HepG2 (cell line): Measurements from ENCODE around the gene TLE1. TPM values are rescaled to one million over a fixed set of nuclear protein-coding genes. Genes with fewer than 3 reads are reported as not detected.
A peak's percentile ranks its signal among the peaks of the same experiment; 100 is the strongest.

Source experiments
- MXD4 ChIP-seq: IDR thresholded peaks from 2 replicates; pipeline ENCODE4 v1.6.1; 2016; ENCODE audit warnings: mild to moderate bottlenecking, missing biosample characterization, missing genetic modification reagents
- NCOR1 ChIP-seq: fragments of 200-600 bp; sonication (generic); IDR thresholded peaks from 2 replicates; pipeline ENCODE4 v1.7.0; 2017; ENCODE audit warnings: antibody characterized with exemption, low read length, borderline replicate concordance
- NFATC3 ChIP-seq: sonication (generic); formaldehyde crosslinking; IDR thresholded peaks from 2 replicates; pipeline ENCODE4 v1.5.1; 2020; ENCODE audit warnings: mild to moderate bottlenecking, missing genetic modification reagents
- PLRG1 ChIP-seq: fragments of 450-650 bp; conservative IDR thresholded peaks from 2 replicates; pipeline ENCODE4 v1.6.1; 2016
- PREB ChIP-seq: sonication (generic); formaldehyde crosslinking; IDR thresholded peaks from 2 replicates; pipeline ENCODE4 v1.4.0; 2020; ENCODE audit warnings: missing genetic modification reagents
- RBAK ChIP-seq: sonication (generic); formaldehyde crosslinking; IDR thresholded peaks from 2 replicates; pipeline ENCODE4 v1.5.1; 2020; ENCODE audit warnings: mild to moderate bottlenecking, missing genetic modification reagents
- SMAD9 ChIP-seq: sonication (generic); formaldehyde crosslinking; IDR thresholded peaks from 2 replicates; pipeline ENCODE4 v1.5.1; 2020; ENCODE audit warnings: mild to moderate bottlenecking, missing genetic modification reagents
- SNAI1 ChIP-seq: sonication (generic); formaldehyde crosslinking; IDR thresholded peaks from 2 replicates; pipeline ENCODE4 v1.5.0; 2020; ENCODE audit warnings: mild to moderate bottlenecking, missing genetic modification reagents, borderline replicate concordance
- TFDP1 ChIP-seq: IDR thresholded peaks from 2 replicates; pipeline ENCODE4 v1.6.1; 2016; ENCODE audit warnings: missing compliant biosample characterization, missing genetic modification reagents, borderline replicate concordance
- ZBTB20 ChIP-seq: sonication (generic); formaldehyde crosslinking; IDR thresholded peaks from 2 replicates; pipeline ENCODE4 v1.8.1; 2023; ENCODE audit warnings: missing genetic modification reagents, low read depth, mild to moderate bottlenecking, borderline replicate concordance
- ZMAT3 ChIP-seq: sonication (generic); formaldehyde crosslinking; conservative IDR thresholded peaks from 2 replicates; pipeline ENCODE4 v1.7.0; 2021; ENCODE audit warnings: missing genetic modification reagents
- ZNF205 ChIP-seq: IDR thresholded peaks from 2 replicates; pipeline ENCODE4 v1.6.1; 2018; ENCODE audit warnings: missing biosample characterization, missing genetic modification reagents
- ZNF446 ChIP-seq: sonication (generic); formaldehyde crosslinking; IDR thresholded peaks from 2 replicates; pipeline ENCODE4 v1.5.0; 2020; ENCODE audit warnings: mild to moderate bottlenecking, missing genetic modification reagents
- ZNF570 ChIP-seq: sonication (generic); formaldehyde crosslinking; IDR thresholded peaks from 2 replicates; pipeline ENCODE4 v1.4.0; 2020; ENCODE audit warnings: mild to moderate bottlenecking, missing genetic modification reagents, borderline replicate concordance
- ZNF646 ChIP-seq: sonication (generic); formaldehyde crosslinking; IDR thresholded peaks from 2 replicates; pipeline ENCODE4 v1.9.0; 2021; ENCODE audit warnings: mild to moderate bottlenecking, missing genetic modification reagents
- polyA plus RNA-seq, 8 experiments: library from polyadenylated mRNA; depleted of rRNA in 3 of 8; stranded (reverse) in 7 of 8; unstranded in 1 of 8; fragments of >200 nt; fragmentation: Illumina TruSeq in 4 of 8; extraction: Trizol in 4 of 8; gene quantifications; 2 replicates each; pipeline versions ENCODE4 v1.2.1 to v1.2.3, GENCODE V29; 2011 to 2016; ENCODE audit warnings: low read depth in 4 of 8, missing spikeins in 1 of 8, mixed read lengths in 1 of 8; ENCODE audit not compliant: insufficient read depth in 1 of 8
- total RNA-seq, 5 experiments: library from RNA; depleted of rRNA; stranded (reverse); fragments of >200 nt; fragmentation: Illumina TruSeq; extraction: Trizol; gene quantifications; 2 replicates each; pipeline ENCODE4 v1.2.3, GENCODE V29; 2016; ENCODE audit warnings: low read depth in 1 of 5

TLE1 gene
- total and polyA plus RNA-seq, 2 of the 13 experiments (the other 11 are each of a cell fraction or from before 2014, with no cell fraction given) = 35.9 to 109 TPM

- TF ChIP-seq ZNF570 (CRISPR knock-in tag) = no peak; the same call in 1 of the 2 replicates
- no peak for TF ChIP-seq ZNF646
- TF ChIP-seq MXD4 (CRISPR knock-in tag) = peak; percentile 26; the same call in 1 of the 2 replicates
- TF ChIP-seq ZMAT3 (CRISPR knock-in tag) = peak; percentile 72; the same call in 1 of the 2 replicates
- TF ChIP-seq ZNF446 (CRISPR knock-in tag) = no peak
- no peak; the same call in 1 of the 2 replicates for TF ChIP-seq ZBTB20 (CRISPR knock-in tag)
- no peak for TF ChIP-seq PLRG1
- TF ChIP-seq SMAD9 (CRISPR knock-in tag) = no peak
- no peak for TF ChIP-seq NFATC3 (CRISPR knock-in tag)
- peak; percentile 32; the same call in 1 of the 2 replicates for TF ChIP-seq NCOR1
- no peak for TF ChIP-seq ZNF205 (CRISPR knock-in tag)
- peak; percentile 70; the same call in 1 of the 2 replicates for TF ChIP-seq TFDP1
- no peak for TF ChIP-seq SNAI1 (CRISPR knock-in tag)
- TF ChIP-seq PREB (CRISPR knock-in tag) = 0 out of 2 replicates have a peak, but pooled peaks have one; percentile 42
- TF ChIP-seq RBAK (CRISPR knock-in tag) = no peak
Observed at GRCh38 chr9:81689343-81690175, at the start of gene TLE1 (continued).
